HG03159 (cell line): ENCODE measurements around the gene ADORA2A.

ENCODE experiments used
- ATAC-seq: cut with Tn5 transposase; IDR thresholded peaks from one replicate; pipeline ENCODE4 v1.9.1; 2021; ENCODE audit warnings: mild to moderate bottlenecking, moderate library complexity; ENCODE audit not compliant: unreplicated experiment

Gene ADORA2A

DNA sequence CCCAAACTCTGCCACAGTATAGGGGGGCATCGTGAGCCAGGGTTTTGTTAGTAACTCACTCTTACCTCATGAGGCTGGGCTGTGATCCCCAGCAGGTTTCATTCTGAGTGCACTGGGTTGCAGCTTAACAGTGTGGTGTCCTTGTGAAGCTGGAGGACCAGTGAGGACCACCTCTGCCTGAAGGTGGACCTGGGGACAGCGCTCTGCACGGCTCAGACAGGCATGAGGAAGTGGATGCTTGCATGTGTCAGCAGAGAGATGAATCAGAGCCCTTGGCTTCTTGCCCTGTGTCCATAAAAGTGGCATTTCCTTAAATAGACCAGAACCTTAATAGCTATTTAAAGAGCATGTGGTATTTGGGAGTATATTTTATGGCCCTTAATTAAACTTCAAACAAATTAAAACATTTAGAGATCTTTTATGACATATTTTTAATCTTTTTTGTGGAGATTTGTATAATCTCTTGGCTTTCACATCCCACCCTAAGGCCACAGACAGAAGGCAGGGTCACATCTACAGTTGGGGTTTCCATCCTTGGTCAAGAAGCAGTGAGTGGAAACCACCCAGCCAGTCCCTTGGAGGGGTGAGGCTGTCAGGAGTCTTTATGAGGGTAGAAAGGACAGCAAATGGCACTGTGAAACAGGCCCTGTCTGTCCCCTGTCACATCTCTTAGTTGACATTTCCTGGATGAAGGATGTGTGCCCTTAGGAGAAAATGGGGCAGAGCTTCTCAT, 24.8 kb upstream of the ADORA2A start:
- no peak for ATAC-seq

DNA sequence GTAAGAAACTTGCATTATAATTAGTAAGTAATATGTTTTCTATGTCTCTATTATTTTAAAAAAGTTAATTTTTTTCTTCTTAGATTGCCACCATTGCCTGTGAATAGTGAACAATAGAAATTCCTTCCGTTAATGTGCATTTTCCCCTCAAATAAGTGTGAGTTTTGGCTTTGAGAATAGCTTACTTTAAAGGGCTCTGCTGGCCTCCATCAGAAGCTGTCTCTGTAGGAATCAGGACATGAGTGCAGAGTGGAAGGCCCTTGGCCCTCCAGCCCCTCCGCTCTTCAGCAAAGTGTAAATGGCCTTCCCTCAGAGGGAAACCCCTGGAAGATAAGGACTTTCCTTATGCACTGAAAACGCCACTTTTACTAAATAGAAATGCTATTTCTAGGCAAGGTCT, 24.1 kb upstream of the ADORA2A start:
- no peak for ATAC-seq

DNA sequence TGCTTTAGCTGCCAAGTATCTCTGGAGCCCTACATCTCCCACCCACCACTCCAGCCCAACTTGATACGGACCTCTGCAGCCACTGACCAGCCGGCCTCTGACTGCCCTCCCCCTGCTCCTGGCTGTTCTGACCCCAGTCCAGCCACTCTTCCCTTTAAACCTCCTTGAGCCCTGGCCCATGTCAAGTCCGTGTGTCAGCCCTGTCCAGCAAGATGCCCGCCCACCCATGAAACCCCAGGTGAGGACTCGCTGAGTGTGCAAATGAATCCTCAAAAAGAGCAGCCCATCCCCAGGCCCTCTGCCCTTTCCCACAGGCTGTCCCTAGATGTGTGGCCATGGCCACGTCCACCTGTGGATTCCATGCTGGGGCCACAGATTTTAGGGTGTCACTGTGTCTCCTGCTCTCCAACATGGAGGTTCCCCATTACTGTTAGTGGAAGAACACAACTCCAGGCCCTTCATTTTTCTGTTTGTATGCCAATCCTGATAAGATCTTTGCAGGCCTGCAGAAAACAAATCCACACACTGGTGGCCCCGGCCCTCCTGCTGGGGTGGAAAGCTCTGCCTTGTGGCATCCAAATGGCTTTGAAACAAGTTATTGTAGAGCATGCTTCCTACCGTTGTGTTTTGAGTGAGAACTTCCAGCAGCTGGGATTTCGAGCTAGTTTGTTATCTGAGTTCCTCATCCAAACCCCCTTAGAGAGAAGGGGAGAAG, 22.7 kb upstream of the ADORA2A start:
- no peak for ATAC-seq

DNA sequence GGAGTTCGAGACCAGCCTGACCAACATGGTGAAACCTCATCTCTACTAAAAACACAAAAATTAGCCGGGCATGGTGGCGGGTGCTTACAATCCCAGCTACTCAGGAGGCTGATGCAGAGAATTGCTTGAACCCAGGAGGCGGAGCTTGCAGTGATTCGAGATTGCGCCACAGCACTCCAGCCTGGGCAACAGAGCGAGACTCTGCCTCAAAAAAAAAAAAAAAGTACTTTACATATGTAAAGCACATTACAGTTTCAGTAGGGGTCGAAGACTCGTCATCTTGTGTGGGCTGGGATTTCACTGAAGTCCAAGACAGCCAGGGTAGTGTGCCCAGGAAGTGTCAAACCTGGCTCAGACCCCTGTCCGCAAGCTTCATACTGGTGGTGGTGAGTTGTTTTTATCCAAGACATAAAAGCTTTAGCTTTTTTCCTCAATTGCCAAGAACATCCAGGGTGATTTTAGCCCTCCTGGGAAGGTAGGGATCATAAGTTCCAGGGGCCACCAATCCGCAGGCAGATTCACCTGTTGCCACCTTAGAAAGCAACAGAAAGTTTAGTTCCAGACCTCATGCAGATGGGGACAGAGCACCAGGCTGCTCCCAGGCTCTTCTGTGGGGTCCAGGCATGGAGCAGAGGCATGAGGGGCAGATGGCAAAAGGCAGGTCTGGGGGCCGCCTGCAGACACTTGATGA, 21.6 kb upstream of the ADORA2A start:
- no peak for ATAC-seq

DNA sequence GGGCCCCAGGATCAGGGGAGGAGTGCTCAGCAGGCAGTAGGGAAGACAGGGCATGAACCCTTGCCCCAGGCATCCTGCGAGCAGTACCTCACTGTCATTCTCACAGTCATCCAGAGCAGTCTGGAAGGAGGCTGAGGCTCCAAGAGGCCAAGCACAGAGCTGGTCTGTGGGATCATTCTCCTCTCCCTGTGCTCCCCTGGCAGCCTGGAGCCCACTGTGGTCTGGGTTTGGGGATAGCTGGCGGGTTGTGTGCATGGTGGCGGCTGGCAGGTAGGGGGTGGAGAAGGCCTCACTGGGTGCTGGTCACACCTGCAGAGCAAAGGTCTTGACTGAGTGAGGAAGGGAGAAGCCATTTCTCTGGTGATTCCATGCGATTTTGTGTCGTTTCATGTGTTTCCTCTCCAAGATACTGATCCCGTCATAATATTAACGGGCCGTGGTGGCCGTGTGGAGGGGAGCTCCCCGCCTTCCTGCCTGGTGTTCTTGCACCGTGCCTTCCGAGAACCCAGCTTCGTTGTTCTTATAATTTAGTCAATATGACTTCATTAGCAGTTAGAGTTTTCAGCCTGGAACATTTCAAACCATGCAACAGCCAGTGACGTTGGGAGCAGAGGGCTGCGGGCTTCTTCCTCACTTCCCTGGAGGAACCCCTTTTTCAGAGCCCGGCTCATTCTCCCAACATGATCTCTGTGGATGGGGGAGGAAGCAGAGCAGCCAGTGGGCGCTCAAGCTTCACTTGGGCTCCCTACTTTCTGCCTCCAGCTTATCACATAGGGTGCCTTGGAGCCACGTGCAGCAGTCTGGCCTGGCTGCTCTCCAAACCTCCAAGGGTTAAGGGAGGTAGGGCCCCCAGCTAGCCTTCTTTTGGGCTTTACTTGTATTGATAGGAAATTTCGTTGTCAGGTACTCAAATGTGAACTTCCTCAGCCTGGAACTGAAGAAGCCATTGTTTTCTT, 20.8 kb upstream of the ADORA2A start:
- no peak for ATAC-seq

DNA sequence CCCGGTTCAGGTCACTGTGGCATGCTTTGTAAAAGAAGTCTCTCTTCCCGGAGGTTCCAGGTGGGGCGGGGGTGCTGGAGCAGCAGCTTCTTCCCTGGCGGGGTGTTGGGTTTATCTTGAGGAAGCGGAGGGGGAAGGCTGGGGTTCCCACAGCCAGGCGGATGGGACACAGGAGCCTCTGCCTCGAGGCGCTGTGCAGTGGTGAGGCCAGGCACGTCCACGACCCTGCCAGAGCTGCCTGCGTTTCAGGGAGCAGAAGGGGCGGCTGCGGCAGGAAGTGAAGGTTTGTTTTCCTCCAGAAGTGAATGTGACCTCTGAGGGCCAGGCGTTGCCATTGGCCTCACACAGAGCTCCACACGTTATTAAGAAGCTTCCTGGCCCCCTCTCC, 20.1 kb upstream of the ADORA2A start:
- ATAC-seq: no peak

DNA sequence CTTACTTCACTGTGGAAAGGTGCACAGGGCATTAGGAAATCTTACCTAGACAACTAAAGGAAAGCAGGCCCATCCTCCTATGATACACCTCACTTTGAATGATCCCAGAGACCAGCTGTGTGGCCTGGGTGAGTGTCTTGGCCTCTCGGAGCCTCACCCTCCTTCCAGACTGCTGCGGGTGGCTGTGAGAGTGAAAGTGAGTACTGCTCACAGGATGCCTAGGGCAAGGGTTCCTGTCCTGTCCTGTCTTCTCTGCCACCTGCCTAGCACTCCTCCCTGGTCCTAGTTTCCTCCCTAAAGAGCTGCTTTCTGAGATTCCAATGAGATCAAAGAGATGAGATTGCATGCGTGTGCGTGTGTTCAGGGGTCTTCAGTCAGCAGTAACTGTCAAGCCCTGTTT, 19.5 kb upstream of the ADORA2A start:
- ATAC-seq: no peak

DNA sequence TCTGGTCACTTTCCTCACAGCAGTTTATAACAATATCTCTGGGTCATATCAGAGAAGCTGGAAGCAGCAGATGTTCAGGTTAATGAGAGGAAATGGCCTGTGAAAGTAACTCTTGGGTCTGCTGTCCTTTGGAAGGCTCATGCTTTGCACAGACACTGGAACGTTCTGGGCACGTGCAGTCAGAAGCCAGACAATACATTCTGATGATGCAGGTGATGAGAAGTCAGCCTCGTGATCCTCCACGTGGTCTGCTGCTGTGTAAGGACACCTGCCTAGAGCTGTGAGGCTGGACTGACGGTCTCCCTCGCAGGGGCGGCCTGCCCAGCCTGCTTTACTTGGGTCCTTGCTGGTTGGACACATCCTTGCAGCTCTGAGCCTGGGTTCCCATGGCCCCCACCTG, 18.8 kb upstream of the ADORA2A start:
- ATAC-seq: no peak

DNA sequence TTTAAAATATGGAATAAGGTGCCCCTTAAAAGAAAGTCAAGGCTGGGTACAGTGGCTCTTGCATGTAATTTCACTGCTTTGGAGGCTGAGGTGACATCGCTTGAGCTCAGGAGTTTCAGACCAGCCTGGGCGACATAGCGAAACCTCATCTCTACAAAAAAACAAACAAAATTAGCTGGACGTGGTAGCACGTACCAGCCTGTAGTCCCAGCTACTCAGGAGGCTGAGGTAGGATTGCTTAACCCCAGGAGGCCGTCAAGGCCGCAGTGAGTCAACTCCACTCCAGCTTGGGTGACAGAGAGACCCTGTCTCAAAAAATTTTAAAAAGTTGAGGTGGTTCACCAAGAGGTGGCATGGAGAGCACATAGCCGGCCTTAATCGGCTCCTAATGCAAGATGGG, 17.7 kb upstream of the ADORA2A start:
- no peak for ATAC-seq

DNA sequence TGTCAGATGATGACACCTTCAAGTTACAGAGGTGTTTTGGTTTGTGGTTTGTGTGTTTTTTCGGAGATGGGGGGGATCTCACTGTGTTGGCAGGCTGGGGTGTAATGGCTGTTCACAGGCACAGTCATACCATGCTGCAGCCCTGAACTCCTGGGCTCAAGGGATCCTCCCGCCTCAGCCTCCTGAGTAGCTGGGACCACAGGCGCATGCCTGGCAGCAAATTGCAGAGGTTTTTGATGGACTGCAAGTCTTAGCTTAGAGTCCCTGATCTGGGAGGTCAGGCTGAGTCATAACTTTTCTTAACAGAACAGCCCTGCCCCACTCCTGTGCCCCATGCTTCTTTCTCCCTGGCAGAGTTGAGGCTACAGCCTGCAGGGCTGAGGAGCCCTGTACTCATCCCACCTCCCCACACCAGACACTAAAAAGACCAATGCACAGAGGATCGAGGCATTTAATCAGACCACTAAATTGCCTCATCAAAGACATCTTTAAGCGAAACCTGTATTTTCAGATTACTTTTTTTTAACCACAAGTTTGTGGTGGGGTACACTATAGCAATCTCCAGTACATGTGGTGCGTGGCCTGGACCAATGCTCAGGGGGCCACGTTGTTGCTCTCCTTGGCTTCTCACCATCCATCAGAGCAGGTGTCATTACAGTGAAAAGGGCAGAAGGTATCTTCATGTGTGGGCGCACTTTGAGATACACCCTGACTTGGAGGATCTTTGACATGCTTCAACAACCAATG, 17.1 kb upstream of the ADORA2A start:
- no peak for ATAC-seq

DNA sequence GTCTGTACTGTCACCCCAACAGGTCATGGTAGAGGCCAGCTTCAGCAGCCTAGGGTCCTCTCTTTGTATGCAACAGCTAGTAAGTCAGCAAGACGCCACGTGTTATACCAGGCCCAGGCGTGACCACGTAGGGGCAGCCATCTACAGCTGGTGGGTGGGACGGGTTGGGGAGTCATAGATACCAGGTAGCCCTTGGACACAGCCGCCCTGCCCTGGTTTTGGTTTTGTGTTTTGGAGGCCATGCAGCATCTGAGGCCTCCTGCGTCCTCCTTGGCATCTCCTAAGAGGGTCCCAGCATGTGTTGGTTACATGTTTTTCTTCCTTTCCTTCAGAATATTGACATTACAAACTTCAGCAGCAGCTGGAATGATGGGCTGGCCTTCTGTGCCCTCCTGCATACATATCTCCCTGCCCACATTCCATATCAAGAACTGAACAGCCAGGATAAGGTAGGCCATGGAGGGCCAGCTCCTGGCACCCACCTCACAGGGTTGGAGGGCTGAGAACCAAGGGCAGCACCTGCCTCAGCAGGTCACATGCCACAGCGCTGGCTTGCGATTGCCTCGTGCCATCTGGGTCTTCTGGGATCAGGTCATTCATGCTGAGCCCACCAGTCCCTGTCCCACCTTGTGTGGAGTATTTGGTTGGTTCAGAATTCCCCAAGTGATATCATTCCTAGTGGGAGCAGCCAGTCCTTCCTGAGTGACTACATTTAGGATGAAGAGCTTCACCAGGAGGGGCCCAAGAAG, 16.0 kb upstream of the ADORA2A start:
- no peak for ATAC-seq

DNA sequence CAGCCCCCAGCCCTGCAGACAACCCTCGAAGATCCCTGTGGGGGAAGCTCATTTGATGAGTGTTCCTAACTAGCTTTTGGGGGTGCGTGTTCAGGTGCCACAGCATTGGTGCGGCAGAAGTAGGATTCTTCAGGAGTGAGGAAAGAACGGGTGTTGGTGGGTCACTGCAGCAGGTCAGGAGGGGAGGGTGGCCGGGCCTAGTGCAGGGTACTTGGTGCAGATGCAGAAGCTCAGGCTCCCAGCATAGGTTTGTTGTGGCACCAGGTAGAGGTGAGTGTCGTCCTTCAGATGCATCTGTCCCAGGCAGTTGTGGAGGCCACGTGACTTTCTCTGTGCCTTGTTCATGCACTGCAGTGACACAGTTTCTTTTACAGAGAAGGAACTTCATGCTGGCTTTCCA, 15.1 kb upstream of the ADORA2A start:
- ATAC-seq: no peak

DNA sequence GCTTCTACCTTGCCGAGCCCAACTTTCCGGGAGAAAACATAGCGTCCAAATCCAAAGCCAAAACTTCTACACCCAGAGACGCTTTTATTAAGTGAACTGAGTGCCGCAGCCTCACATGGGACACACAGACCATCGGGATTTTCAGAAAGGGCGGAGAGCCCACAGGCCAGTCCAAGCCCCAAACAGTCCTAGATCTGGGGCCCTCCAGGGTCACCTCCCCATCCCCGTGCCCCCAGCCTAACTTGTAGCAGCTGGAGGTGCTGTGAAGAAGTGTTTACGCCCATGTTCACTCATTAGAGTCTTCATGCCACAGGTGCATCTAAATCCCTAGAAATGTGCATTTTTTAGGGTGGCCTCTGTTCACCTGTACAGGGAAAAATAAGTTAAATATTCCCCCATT, 14.1 kb upstream of the ADORA2A start:
- ATAC-seq: no peak

DNA sequence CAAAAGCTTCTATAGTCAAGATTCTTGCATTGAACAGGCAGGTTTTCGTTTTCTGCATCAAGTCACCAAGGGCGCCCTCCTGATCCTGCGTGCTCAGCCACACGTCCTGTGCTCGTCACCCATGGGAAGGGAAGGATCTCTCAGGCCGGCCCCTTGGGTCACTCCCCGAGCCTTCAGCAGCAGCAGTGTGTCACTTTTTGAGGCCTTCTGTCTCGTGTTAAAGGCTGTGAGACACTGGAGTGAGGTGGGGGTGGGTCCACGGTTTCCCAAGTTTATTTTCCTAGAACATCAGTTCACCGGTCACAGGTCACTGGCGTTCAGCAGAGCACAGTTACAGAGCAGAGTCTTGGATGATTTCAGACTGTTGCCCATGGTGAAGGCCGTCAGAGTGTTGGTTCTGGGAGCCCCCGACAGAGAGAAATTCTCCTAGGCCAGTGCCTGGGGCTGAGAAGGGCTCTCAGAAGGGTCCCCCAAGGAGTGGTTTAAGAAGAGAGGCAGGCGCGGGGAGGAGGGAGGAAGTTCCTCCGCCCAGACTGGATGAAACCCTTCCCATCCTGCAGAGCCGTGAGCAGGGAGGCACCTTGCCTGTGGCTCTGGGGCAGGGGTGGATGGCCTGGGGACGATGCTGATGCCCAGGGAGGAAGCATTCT, 13.5 kb upstream of the ADORA2A start:
- ATAC-seq: no peak

DNA sequence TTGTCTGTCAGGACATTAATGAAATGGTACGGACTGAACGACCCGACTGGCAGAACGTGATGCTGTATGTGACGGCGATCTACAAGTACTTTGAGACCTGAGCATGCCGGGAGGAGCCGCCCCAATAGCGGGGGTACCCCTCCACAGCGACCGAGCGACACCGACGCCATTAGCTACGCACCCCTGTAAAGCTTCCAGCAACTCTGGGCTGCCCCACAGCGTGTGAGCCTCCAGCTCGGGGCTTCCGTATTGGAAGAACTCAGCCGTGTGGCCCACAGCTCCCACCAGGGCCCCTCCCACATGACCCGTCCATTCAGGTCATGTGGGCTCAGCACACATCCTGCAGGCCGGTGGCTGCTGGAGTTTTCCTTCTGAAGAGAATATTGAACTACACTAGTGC, 12.9 kb upstream of the ADORA2A start:
- no peak for ATAC-seq

DNA sequence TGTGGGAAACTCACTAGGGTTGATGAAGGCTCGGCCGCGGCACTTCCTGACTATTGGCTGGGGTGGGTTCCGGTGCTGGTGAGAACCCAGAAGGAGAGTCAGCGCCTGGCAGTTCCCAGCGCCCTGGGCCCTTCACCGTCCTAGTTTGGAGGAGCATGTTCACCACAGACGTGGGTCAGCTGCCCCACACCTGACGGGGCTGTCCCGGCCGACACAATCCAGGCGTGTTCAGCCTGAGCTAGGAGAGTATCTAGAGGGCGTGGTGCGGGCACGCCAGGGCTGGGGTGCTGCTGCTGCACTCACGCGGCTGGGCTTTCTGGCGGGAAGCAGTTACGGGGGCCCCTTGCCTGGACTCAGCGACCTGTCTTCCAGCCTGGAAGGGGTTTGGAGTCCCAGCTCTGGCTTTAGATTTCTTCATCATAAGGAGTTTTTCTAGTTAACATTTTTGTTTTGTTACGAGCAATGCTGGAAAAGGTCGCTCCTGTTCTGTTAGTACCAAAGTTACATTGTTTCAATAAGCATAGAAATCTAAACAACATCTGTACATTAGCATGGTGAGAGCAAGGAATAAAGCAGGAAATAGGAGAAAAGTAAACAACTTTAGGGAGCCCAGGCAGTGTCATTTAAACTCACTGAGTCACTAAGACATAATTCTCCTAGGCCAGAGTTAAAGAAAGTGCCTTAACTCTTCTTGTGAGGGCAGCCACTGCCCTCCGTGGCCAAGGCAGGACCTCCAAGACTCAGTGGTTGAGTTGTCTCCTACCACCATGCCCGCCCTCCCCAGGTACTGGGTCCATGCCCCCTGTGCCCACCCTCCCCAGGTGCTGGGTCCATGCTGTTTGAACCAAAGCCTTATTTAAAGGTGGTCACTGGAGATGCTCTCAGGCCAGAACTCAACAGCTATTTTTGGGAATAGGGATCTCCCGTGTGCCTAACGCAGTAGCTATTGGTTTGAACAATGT, 12.1 kb upstream of the ADORA2A start:
- no peak for ATAC-seq

DNA sequence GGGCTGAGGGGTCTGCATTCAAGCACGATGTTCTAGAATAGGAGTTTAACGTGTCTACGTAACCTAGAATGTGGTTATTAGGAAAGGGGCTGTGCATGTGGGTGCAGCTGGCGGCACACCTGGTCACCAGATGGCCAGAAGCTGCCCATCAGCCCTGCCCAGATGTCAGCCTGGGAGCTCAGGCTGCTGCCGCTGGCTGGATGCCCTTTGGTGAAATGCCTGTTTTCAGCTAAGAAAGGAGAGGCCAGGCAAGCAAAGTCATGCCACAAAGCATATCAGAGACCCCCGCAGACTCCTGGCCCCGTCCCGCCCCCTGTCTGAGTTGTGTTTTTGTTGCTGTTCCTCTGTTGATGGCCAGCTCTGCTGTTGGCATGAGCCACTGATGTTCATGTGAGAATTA, 11.3 kb upstream of the ADORA2A start:
- no peak for ATAC-seq

DNA sequence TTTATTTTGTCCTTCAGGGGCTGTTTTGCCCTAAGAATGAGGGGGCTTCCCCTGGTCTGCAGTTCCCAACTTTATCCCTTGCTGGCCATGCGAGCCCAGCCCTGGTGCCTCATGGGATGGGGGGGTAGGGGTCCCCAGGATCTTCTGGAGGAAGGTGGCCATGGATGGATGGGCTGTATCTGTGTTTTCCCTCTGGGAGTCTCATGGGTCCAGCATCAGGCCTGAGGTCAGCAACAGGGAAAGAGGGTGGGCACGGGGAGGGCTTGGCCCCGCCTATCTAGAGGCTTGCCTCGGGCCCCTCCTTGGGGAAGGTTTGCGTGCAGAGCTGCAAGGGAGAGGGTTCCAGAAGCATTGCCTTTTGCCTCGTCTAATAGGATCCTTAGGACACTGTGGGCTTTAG, 10.8 kb upstream of the ADORA2A start:
- ATAC-seq: no peak
